ENCODE measurements around the gene PEDS1.
"Not testable (repeated sequence)": the region's sequence is repeated elsewhere in the genome, so short reads cannot be mapped to it uniquely, and the experiment has no call there.

Gene PEDS1

DNA sequence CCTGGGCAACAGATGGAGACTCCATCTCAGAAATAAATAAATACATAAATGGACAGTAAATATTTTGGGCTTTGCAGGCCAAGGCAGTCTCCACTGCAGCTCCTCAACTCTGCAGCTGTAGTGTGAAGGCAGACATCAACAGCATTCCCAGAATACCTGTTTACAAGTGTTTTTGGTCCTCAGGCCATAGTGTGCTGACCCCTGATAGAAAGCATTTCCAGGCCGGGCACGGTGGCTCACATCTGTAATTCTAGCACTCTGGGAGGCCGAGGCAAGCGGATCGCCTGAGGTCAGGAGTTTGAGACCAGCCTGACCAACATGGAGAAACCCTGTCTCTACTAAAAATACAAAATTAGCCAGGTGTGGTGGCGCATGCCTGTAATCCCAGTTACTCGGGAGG is 18.4 kb downstream of the PEDS1 start:
- DNase-seq (ENCODE audit: low read depth) = not testable (repeated sequence)

GRCh38 chr20:50133474-50134217 is 19.9 kb downstream of the PEDS1 start:
- no peak for DNase-seq (ENCODE audit: low read depth)

DNA sequence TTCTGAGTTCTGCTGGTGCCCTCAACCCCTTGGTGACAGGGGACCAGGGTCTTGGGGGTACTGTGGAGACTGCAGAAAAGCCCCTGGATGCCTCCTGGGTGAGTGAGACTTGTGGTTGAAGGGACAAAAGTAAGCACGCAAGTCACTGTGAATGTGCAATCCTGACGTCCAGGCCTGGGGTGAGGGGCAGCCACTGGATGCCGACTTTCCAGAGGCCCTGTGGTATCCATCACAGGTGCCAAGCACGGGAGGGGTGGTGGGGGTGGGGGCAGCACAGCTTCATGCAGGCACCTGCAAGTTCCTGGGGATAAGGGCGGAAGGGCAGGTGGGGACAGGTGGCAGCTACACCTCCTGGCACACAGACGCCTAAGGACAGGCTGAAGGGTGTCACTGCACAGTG is 20.5 kb downstream of the PEDS1 start:
- no peak for DNase-seq (ENCODE audit: low read depth)

DNA sequence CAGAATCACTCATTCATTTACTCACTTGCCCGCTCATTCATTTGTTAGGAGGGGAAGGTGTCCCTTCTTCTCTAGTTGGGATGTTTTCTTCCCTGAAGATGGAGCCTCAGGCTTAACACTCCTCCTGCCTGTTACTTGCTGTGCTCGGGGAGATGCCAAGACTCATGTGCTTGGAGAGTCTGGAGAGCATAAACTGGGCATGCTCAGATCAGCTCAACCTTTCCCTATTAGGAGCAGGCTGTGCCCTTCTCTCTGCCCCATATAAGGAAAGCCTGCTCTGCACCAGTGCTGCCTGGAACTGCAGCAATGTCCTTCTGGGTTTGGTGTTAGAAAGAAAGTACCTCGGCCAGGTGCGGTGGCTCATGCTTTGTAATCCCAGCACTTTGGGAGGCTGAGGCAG is 22.5 kb downstream of the PEDS1 start:
- DNase-seq (ENCODE audit: low read depth) = no peak

GRCh38 chr20:50130356-50130723 is 23.2 kb downstream of the PEDS1 start:
- DNase-seq (ENCODE audit: low read depth) = no peak

DNA sequence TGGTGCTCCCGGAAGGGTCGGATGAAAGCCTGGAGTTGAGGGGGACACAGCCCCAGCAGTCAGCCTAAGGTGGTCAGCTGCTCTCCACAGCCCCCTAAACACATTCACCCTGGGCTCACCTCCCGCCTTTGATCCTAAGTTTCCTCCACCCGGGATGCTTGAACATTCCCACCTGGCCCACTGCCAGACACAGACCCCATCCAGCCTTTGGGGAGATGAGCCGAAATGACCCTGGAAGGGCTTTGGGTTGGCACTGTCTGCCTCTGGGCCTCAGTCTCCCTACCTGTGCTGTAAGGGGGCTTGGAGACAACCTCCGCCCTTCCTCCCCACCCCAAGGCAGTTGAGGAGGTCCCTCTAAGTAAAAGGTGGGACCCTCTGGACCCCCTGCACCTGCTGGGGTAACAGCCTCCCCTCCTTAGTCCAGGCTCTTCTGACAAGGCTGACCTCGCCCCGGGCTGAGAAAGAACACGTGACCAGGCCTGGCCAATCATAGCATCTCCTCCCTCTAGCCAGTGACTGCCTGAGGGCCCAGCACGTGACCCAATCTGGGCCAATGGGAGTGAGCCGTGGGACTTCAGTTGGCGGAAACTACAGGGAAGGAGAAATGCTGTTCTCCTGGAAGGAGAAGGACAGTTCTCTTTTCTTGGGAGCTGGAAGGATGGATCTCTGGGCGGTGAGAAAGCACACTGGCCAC is 23.7 kb downstream of the PEDS1 start:
- DNase-seq (ENCODE audit: low read depth) = no peak

- no peak for DNase-seq (ENCODE audit: low read depth)
Observed at GRCh38 chr20:50128520-50128905, 25.0 kb downstream of the PEDS1 start.

GRCh38 chr20:50127587-50128519 is 25.7 kb downstream of the PEDS1 start:
- no peak for DNase-seq (ENCODE audit: low read depth)

DNA sequence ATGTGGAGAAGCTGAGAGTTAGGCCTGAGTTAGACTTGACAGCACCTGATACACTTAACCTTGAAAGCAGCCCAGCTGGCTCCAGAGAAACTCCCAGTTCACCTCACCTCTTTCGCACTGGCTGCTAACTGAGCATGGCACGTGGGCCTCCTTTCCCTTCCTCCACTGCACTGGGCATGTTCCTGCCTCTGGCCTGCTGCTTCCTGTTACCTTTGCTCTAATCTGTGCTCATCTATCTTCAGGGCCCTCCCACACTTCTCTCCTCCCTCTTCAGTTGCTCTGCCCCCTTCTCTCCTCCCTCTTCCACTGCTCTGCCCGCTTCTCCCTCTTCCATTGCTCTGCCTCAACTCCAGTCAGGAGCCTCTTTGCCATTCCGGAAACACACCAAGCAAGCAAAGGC is 26.9 kb downstream of the PEDS1 start:
- DNase-seq (ENCODE audit: low read depth) = no peak

- DNase-seq (ENCODE audit: low read depth) = no peak
Observed at GRCh38 chr20:50125279-50125678, 28.2 kb downstream of the PEDS1 start.

GRCh38 chr20:50124496-50124895 is 29.0 kb downstream of the PEDS1 start:
- no peak for DNase-seq (ENCODE audit: low read depth)

DNA sequence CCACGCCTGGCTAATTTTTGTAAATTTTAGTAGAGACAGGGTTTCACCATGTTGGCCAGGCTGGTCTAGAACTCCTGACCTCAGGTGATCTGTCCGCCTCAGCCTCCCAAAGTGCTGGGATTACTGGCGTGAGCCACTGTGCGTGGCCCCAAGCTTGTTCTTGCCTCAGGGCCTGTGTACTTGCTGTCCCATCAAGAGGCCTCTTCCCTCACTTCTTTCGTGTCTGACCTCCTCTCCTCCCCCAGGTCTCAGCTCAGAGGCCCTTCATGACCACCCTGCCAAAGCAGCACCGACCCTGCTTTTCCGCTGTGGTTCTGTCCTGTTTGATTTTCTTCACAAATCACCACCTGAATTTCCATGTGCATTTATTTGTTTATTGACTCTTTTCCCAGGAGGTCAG is 30.1 kb downstream of the PEDS1 start:
- DNase-seq (ENCODE audit: low read depth) = no peak

DNA sequence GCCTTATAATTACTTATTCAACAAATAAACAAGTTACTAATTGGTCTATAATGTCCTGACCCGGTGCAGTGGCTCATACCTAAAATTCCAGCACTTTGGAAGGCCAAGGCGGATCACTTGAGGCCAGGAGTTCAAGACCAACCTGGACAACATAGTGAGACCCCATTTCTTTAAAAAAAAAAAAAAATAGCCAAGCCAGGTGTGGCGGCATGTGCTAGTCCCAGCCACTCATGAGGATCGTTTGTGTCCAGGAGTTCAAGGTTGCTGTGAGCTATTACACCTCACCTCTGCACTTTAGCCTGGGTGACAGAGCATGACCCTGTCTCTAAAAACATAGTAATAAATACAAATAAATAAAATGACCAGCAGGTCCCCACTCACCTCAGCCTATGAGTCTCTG is 30.8 kb downstream of the PEDS1 start:
- DNase-seq (ENCODE audit: low read depth) = no peak

DNA sequence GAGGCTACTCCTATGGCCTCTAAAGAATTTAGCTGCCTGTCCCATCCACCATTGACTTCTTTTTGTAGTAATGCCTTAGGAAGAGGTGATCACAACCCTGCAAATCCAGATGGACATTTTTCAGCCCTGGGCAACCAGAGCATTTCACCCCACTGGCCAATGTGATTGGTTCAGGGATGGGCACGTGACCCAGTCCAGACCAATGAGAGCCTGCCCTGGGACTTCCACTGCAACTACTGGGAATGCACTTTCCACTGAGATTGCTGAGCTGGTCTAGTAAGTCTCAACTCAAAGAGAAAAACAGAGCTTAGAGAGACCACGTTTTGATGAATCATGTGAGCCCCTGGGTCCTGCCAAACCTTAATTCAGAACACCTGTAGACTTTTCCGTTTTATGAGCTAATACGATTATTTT is 31.7 kb downstream of the PEDS1 start:
- DNase-seq (ENCODE audit: low read depth) = no peak

DNA sequence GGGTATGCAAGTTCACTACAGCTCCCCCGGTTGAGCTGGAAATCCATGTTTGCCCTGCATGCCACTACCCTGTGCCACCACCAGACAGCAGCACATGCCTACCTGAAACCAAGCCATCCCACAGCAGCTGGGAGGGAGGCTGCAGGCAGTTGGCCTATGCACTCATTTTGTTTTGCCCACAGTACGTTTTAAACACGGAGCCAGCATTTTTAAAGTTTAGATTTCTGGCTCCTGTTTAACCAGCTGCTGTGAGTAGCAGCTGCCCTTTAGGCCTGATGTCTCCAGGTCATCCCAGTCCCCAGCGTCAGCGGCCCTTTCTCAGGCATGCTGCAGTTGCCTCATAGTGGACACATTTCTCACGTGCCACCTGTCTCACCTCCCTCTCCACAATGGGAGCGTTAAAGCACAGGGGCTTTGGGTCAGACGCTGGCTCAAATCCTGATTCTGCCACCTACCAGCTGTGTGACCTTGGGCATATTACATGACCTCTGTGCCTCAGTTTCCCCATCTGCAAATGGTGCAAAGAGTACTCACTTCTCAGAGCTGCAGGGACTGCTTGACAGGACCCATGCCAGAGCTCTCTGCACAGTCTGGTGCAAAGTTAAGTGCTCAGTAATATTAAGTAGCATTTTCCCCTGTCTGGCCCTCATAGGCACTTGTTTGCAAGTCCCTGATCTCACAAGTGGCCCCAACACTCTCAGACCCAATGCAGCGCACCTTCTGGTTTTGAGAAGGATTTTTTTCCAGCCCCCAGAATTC is 32.4 kb downstream of the PEDS1 start:
- DNase-seq (ENCODE audit: low read depth) = peak; percentile 34

- DNase-seq (ENCODE audit: low read depth) = no peak
Observed at GRCh38 chr20:50118203-50118602, 35.3 kb downstream of the PEDS1 start.

DNA sequence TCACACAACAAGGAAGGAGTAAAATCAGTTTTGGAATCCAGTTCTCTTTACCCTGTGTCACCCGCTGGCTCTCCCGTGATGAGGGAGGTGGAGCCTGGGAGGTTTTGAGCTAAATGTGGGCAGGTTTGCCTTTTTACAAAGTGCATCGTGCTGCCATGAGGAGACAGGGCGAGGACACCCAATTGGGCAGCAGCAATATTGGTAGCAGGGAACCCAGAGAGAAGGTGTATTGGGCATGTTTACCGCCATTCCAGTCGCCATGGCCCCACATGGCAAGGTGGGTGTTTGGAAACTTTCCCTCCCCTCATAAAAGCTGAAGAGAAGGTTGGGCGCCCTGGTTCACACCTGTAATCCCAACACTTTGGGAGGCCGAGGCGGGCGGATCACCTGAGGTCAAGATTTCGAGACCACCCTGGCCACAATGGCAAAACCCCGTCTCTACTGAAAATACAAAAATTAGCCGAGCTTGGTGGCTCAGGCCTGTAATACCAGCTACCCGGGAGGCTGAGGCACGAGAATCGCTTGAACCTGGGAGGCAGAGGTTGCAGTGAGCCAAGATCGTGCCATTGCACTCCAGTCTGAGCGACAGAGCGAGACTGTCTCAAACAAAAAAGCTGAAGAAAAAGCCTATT is 37.0 kb downstream of the PEDS1 start:
- no peak for DNase-seq (ENCODE audit: low read depth)

GRCh38 chr20:50115591-50116367 is 37.7 kb downstream of the PEDS1 start:
- DNase-seq (ENCODE audit: low read depth) = peak; percentile 85

GRCh38 chr20:50115041-50115512 is 38.4 kb downstream of the PEDS1 start:
- no peak for DNase-seq (ENCODE audit: low read depth)

DNA sequence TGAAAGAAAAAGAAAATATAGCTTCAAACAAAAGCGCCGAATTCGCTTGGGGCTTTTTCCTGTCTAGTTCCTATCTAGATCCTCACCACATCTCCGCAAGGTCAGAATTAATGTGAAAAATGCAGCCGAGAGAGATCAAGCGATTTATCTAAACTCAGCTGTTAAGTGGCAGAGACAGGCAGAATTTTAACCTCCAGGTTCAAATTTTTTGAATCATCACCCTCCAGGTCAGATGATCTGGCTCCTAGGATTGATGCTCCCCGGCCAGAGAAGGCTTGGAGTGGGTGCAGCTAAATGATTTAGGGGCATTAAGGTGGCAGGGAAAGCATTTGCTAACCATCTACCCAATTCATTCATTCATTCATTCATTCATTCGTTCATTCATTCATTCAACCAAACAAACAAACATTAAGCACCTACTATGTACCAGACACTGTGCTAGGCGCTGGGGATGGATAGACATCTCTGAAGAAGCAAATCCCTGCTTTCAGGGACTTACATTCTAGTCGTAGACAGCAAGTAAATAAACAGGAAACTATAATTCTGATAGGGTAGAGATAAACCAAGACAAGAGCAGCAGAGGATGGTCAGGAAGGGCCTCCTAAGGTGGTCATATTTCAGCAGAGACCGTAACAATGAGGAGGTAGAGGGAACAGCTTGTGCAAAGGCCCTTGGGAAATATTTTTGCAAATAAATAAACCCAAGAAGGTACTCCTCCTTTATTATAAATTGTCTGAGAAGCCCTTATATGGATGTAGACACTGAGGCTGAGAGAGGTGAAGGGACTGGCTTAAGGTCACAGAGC is 39.9 kb downstream of the PEDS1 start:
- no peak for DNase-seq (ENCODE audit: low read depth)

Data from T-helper 22 cell (primary cell).